D721Med (cell line): ENCODE measurements around the gene CACNA1B.
"Not testable (repeated sequence)": the region's sequence is repeated elsewhere in the genome, so short reads cannot be mapped to it uniquely, and the experiment has no call there.

Experiments used
- DNase-seq: peaks from one replicate; pipeline ENCODE4 v3.0.0; 2011; ENCODE audit warnings: low spot score; ENCODE audit not compliant: insufficient read length
- FAIRE-seq: peaks from 2 replicates; lab custom pipeline; 2011; peaks lifted over from hg19 to GRCh38; lab: Jason Lieb, UNC
- TF ChIP-seq, protein P1 (sequence below): IDR thresholded peaks from 2 replicates; pipeline ENCODE4 v1.5.1; 2012; ENCODE audit warnings: mild to moderate bottlenecking, control low read depth; ENCODE audit not compliant: insufficient read depth; ENCODE audit errors: missing control alignments

CACNA1B gene

DNA sequence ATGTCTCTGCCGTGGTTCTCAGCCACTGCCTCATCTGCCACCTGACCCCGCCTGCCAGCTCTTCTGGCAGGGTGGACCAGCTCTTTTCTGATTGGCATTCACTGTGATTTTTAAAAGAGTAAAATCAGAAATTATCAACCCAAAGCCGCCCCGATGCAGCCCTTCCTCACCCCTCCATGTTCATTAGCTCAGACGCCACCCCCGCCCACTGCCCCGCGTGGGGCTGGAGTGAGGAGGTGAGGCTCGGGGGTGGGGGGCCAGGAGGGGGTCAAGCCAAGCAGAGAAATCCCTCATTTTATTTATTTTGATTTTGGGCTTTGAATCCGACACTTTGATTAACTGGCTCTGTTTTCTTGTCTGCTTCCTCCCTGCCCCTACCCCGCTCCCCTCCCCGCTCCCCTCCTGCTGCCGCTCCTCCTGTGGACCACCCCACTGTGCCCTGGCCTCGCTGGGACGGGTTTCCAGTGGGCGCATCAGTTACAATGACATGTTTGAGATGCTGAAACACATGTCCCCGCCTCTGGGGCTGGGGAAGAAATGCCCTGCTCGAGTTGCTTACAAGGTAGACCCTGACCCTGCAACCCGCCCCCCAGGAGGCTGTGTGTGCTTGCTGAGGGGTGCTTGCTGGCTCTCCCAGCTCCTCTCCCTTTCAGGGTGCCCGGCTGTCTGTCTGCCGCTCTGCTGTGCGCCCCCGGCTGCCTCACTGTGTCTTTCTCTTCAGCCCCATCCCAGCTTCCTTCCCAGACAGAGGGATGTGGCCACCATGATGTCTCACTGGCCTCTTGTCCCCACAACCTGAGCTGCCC lies 224.9 kb downstream of the CACNA1B start:
- FAIRE-seq (no peak), DNase-seq (no peak)
- TF ChIP-seq, protein P1, sequence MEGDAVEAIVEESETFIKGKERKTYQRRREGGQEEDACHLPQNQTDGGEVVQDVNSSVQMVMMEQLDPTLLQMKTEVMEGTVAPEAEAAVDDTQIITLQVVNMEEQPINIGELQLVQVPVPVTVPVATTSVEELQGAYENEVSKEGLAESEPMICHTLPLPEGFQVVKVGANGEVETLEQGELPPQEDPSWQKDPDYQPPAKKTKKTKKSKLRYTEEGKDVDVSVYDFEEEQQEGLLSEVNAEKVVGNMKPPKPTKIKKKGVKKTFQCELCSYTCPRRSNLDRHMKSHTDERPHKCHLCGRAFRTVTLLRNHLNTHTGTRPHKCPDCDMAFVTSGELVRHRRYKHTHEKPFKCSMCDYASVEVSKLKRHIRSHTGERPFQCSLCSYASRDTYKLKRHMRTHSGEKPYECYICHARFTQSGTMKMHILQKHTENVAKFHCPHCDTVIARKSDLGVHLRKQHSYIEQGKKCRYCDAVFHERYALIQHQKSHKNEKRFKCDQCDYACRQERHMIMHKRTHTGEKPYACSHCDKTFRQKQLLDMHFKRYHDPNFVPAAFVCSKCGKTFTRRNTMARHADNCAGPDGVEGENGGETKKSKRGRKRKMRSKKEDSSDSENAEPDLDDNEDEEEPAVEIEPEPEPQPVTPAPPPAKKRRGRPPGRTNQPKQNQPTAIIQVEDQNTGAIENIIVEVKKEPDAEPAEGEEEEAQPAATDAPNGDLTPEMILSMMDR = no peak

GRCh38 chr9:138103111-138103848 lies 225.7 kb downstream of the CACNA1B start:
- no peak for FAIRE-seq
- TF ChIP-seq, protein P1 = no peak
- DNase-seq = peak; percentile 16

GRCh38 chr9:138103849-138104206 lies 226.2 kb downstream of the CACNA1B start:
- TF ChIP-seq, protein P1 = no peak
- DNase-seq = no peak
- FAIRE-seq = no peak

DNA sequence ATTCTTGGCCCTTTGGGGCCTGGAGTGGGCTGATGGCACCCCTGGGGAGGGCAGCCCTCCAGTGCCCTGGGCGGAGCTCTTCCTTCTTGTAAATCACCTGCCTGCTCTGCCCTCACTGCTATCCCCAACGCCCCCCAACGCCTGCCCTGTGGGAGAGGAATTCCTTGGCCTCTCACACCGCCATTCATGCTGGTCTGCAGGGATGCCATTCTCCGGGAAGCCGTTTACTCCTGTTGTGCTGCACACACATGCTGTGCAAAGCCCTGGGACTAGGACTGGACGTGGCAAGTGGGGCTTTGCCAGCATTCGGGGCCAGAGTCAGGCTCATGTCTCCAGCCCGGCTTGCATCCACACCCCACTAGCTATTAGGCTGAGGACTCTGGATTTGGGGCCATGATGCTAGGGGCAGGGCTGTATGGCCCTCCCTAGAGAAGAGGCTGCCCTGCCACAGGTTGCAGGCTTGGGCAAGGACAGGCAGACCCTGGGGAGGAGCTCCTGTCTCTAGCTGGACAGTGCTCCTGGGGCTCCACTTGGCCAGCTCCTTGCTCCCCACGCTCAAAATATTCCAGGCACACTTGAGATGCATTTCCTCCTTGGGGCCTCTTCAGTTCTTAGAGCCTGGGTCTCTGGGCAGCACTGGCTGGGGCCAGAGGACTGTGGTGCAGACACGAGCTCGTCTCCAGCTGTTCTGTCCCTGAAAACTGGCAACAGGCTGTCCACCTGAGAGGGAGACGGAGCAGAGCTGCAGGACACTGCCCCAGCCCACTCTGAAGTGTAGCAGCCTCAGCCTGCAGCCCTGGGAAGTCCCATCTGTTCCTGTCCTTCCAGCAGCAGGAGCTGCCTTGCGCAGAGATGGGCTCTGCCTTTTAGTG lies 226.9 kb downstream of the CACNA1B start:
- TF ChIP-seq, protein P1 = no peak
- FAIRE-seq = no peak
- no peak for DNase-seq

GRCh38 chr9:138105123-138105415 lies 227.5 kb downstream of the CACNA1B start:
- FAIRE-seq (no peak), DNase-seq (no peak)
- TF ChIP-seq, protein P1 = no peak

GRCh38 chr9:138105561-138106505 lies 228.3 kb downstream of the CACNA1B start:
- no peak for DNase-seq
- FAIRE-seq = no peak
- TF ChIP-seq, protein P1 = no peak

DNA sequence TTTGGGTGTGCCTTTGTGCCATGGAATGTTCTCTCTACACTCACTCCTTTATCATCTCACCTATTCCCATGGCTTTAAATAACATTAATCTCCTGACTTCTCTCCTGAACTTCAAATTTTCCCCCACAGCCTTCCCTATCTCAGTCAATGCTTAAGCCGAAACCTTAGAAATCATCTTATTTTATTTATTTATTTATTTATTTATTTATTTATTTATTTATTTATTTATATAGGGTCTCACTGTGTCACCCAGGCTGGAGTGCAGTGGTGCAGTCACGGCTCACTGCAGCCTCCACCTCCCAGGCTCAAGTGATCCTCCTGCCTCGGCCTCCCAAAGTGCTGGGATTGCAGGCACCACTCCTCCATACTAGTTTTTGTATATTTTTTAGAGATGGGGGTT lies 229.5 kb downstream of the CACNA1B start:
- not testable (repeated sequence) for DNase-seq, FAIRE-seq
